Hepatocyte (in vitro differentiated cells): Measurements from ENCODE around the gene ZNF224. TPM values are rescaled to one million over a fixed set of nuclear protein-coding genes. Genes with fewer than 3 reads are reported as not detected.
"Not testable (repeated sequence)": the region's sequence is repeated elsewhere in the genome, so short reads cannot be mapped to it uniquely, and the experiment has no call there.

Source experiments
- DNase-seq: peaks from one replicate; pipeline ENCODE4 v3.0.0-alpha.2; 2016; ENCODE audit warnings: low spot score
- H2AFZ ChIP-seq: fragments of 200-600 bp; sonication (generic); 2 replicates; pipeline ENCODE4 v1.6.0; 2016; ENCODE audit warnings: antibody characterized with exemption, mild to moderate bottlenecking
- H3K27ac ChIP-seq: fragments of 200-600 bp; sonication (generic); 2 replicates; pipeline ENCODE4 v1.5.1; 2016; ENCODE audit warnings: mild to moderate bottlenecking
- H3K27me3 ChIP-seq: fragments of 200-600 bp; sonication (generic); 2 replicates; pipeline ENCODE4 v1.6.1; 2016
- H3K36me3 ChIP-seq: fragments of 200-600 bp; sonication (generic); replicated peaks from 2 replicates; pipeline ENCODE4 v1.5.1; 2016; ENCODE audit warnings: low read depth; ENCODE audit not compliant: insufficient read depth
- H3K4me1 ChIP-seq: fragments of 200-600 bp; sonication (generic); 2 replicates; pipeline ENCODE4 v1.5.1; 2016; ENCODE audit warnings: mild to moderate bottlenecking, moderate library complexity; ENCODE audit not compliant: insufficient read depth
- H3K4me2 ChIP-seq: fragments of 200-600 bp; sonication (generic); 2 replicates; pipeline ENCODE4 v1.6.0; 2016
- H3K4me3 ChIP-seq: fragments of 200-600 bp; sonication (generic); 2 replicates; pipeline ENCODE4 v1.5.1; 2016; ENCODE audit warnings: mild to moderate bottlenecking
- H3K79me2 ChIP-seq: fragments of 200-600 bp; sonication (generic); 2 replicates; pipeline ENCODE4 v1.6.0; 2017; ENCODE audit warnings: mild to moderate bottlenecking
- H3K9me2 ChIP-seq: fragments of 200-600 bp; sonication (generic); replicated peaks from 2 replicates; pipeline ENCODE4 v1.6.0; 2017; ENCODE audit warnings: mild to moderate bottlenecking; ENCODE audit not compliant: insufficient read depth
- H3K9me3 ChIP-seq: fragments of 200-600 bp; sonication (generic); 2 replicates; pipeline ENCODE4 v1.5.1; 2016; ENCODE audit warnings: low read depth, mild to moderate bottlenecking
- H4K20me1 ChIP-seq: fragments of 200-600 bp; sonication (generic); 2 replicates; pipeline ENCODE4 v1.6.0; 2016; ENCODE audit warnings: mild to moderate bottlenecking; ENCODE audit not compliant: insufficient read depth, poor library complexity, severe bottlenecking
- EZH2 ChIP-seq: fragments of 200-600 bp; sonication (generic); IDR thresholded peaks from 2 replicates; pipeline ENCODE4 v1.6.1; 2016; ENCODE audit warnings: antibody characterized with exemption, mild to moderate bottlenecking, borderline replicate concordance
- EZH2phosphoT487 ChIP-seq: fragments of 200-600 bp; sonication (generic); IDR thresholded peaks from one replicate; pipeline ENCODE4 v1.6.1; 2018; ENCODE audit warnings: antibody characterized with exemption, mild to moderate bottlenecking, low read depth, moderate library complexity; ENCODE audit not compliant: unreplicated experiment, severe bottlenecking
- WGBS: methylation state at CpG from one replicate; pipeline ENCODE4 v1.1.6; 2016; ENCODE audit warnings: low lambda C conversion rate; ENCODE audit errors: missing lambda C conversion rate; 5-methylcytosine and 5-hydroxymethylcytosine counted together
- polyA plus RNA-seq: library from polyadenylated mRNA; unstranded; fragments of >200 nt; fragmentation: Nextera tagmentation; extraction: Ambion mirVana; gene quantifications from 2 replicates; pipeline ENCODE4 v1.2.1, GENCODE V29; 2016
- total RNA-seq: library from RNA; depleted of rRNA; stranded (reverse); fragments of >200 nt; gene quantifications from 2 replicates; pipeline ENCODE4 v1.2.3, GENCODE V29; 2014
- TF ChIP-seq, protein P1 (sequence below): fragments of 200-600 bp; sonication (generic); IDR thresholded peaks from 2 replicates; pipeline ENCODE4 v1.5.1; 2016; ENCODE audit warnings: antibody characterized with exemption, mild to moderate bottlenecking; ENCODE audit not compliant: poor library complexity

ZNF224 gene
- total and polyA plus RNA-seq, 2 experiments from 2014 or later = 17.6 to 24.8 TPM

DNA sequence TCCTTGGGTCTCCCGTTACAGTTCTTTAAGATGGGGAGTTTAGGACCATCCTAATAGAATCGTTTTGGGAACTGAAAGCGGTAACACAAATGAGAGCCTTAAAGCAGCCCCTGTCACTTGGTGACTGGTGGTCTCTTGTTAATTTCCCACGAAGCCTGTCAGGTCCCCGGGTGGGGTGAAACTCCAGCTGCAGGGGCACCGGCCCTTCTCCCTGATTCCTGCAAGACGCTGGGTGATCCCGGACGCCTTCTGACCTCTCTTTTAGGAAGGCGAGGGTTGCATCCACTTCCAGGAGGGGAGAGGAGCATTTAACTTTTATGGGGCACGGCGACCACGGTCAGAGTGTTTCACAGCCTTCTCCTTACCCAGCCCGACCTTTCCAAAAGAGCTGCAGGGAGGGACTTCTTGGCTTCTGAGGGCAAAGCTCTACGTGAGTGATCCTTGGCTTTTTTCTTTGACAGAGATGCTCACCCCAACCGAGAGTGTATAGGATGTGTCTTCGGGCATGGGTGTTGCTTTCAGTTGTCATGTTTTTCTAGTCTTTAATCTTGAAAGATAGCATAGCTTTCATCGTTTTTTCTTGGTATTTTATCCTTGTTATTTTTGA, 19.7 kb downstream of the ZNF224 start:
- Histone ChIP-seq H3K9me2 (no peaks in the 10 kb centered on the region), H3K9me3 (peaks cover 3% of the 10 kb centered on the region), H2AFZ (peak overlapping the region; percentile 67), H3K27me3 (no peaks in the 10 kb centered on the region), H3K79me2 (peaks cover 18% of the 10 kb centered on the region), H4K20me1 (no peaks in the 10 kb centered on the region), H3K4me2 (peak overlapping the region; percentile 87), H3K27ac (peak overlapping the region; percentile 68), H3K4me3 (peak overlapping the region; percentile 53), H3K36me3 (no peaks in the 10 kb centered on the region), H3K4me1 (peaks cover 5% of the 10 kb centered on the region)
- WGBS = 7% methylated on average over 18 of the region's 18 CpGs
- TF ChIP-seq EZH2 (no peak), EZH2phosphoT487 (no peak)
- TF ChIP-seq, protein P1, sequence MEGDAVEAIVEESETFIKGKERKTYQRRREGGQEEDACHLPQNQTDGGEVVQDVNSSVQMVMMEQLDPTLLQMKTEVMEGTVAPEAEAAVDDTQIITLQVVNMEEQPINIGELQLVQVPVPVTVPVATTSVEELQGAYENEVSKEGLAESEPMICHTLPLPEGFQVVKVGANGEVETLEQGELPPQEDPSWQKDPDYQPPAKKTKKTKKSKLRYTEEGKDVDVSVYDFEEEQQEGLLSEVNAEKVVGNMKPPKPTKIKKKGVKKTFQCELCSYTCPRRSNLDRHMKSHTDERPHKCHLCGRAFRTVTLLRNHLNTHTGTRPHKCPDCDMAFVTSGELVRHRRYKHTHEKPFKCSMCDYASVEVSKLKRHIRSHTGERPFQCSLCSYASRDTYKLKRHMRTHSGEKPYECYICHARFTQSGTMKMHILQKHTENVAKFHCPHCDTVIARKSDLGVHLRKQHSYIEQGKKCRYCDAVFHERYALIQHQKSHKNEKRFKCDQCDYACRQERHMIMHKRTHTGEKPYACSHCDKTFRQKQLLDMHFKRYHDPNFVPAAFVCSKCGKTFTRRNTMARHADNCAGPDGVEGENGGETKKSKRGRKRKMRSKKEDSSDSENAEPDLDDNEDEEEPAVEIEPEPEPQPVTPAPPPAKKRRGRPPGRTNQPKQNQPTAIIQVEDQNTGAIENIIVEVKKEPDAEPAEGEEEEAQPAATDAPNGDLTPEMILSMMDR = no peak
- DNase-seq = no peak

DNA sequence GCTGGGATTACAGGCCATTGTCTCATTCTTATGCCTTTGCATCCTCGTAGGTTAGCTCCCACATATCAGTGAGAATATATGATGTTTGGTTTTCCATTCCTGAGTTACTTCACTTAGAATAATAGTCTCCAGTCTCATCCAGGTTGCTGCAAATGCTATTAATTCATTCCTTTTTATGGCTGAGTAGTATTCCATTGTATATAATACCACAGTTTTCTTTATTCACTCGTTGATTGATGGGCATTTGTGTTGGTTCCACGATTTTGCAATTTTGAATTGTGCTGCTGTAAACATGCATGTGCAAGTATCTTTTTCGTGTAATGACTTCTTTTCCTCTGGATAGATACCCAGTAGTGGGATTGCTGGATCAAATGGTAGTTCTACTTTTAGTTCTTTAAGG, 27.0 kb downstream of the ZNF224 start:
- not testable (repeated sequence) for H3K27me3 ChIP-seq, H3K79me2 ChIP-seq, H3K27ac ChIP-seq, H3K4me3 ChIP-seq, H3K4me1 ChIP-seq, H3K4me2 ChIP-seq, H3K9me3 ChIP-seq, H3K9me2 ChIP-seq, H3K36me3 ChIP-seq, H4K20me1 ChIP-seq, DNase-seq, H2AFZ ChIP-seq
- 95% methylated on average over 4 of the region's 4 CpGs for WGBS

DNA sequence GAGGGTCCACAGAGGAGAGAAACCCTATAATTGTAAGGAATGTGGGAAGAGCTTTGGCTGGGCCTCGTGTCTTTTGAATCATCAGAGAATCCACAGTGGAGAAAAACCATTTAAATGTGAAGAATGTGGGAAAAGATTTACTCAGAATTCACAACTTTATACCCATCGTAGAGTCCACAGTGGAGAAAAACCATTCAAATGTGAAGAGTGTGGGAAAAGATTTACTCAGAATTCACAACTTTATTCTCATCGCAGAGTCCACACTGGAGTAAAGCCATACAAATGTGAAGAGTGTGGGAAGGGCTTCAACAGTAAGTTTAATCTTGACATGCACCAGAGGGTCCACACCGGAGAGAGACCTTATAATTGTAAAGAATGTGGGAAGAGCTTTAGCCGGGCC, 37.8 kb downstream of the ZNF224 start:
- H3K79me2 ChIP-seq = no peaks in the 10 kb centered on the region
- DNase-seq = no peak
- no peak overlapping the region for H2AFZ ChIP-seq
- H3K9me2 ChIP-seq = no peaks in the 10 kb centered on the region
- H3K27me3 ChIP-seq = no peaks in the 10 kb centered on the region
- no peaks in the 10 kb centered on the region for H3K4me1 ChIP-seq
- peaks cover 7% of the 10 kb centered on the region for H3K36me3 ChIP-seq
- H3K9me3 ChIP-seq = peaks cover 8% of the 10 kb centered on the region
- no peak overlapping the region for H3K4me3 ChIP-seq
- H4K20me1 ChIP-seq = no peaks in the 10 kb centered on the region
- H3K4me2 ChIP-seq = no peak overlapping the region
- no peak overlapping the region for H3K27ac ChIP-seq
- WGBS = 98% methylated on average over 5 of the region's 5 CpGs
- no peak for TF ChIP-seq EZH2
- TF ChIP-seq, protein P1 = no peak
- no peak for TF ChIP-seq EZH2phosphoT487

DNA sequence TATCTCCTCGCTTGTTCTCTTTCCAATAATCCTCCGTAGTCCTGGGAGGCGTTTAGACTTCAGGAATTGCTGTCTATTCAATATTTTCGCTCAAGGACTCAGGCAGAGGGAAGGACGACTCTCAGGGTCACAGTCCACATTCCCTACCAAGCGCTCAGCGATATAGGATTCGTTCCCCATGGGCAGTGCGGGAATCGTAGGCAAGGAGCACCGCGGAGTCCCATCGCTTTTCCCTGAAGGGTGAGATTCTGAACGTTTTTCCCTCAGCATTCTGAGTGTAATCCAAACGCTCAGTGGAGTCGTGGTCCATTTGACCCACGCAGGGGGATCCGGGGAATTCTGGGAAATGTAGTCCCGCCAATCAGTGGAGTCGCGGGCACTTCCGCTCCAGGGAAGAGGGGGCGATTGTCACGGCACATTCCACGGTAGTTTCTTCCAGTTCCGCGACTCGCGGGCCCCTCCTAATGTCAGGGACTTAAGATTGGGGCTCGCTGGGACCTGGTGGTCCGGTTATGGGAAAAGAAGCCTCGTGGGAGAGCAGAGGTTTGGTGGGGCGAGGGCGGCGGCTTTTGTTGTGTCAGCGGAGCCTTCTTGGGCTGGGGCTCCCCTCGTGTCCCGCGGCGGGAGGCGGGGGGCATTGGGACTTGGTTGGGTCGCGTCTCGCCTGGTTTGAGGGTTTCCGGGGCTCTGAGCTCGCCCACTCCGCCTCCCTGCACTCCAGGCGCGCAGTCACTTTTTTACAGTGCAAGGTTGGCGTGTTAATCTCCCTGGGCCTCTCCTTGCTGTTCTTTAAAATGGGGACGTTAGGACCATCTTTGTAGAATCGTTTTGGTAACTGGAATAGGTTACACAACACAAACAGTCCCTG, 47.3 kb downstream of the ZNF224 start, which contains the start of gene ZNF234:
ZNF234 (plus strand) TSS at position 364 of the 868 bp plus-strand sequence. CDS start 3,079 bp downstream, outside the sequence.
- under 1% methylated on average over 52 of the region's 52 CpGs for WGBS
- TF ChIP-seq, protein P1 = no peak
- no peak for TF ChIP-seq EZH2
- TF ChIP-seq EZH2phosphoT487 = no peak
- Histone ChIP-seq H2AFZ (peak within 1 kb of the TSS; percentile 98), H3K4me2 (peak within 1 kb of the TSS; percentile 92), H3K79me2 (peaks cover 17% of the 10 kb centered on the region), H3K27me3 (no peaks in the 10 kb centered on the region), H4K20me1 (no peaks in the 10 kb centered on the region), H3K36me3 (no peaks in the 10 kb centered on the region), H3K27ac (peak within 1 kb of the TSS; percentile 71), H3K9me3 (no peaks in the 10 kb centered on the region), H3K4me1 (peaks cover 2% of the 10 kb centered on the region), H3K9me2 (no peaks in the 10 kb centered on the region), H3K4me3 (peak within 1 kb of the TSS; percentile 86)
- peak; percentile 87 for DNase-seq
